HG03108 (cell line): ENCODE data around the gene MBP.
A peak's percentile ranks its signal among the peaks of the same experiment; 100 is the strongest.
"Not testable (repeated sequence)": the region's sequence is repeated elsewhere in the genome, so short reads cannot be mapped to it uniquely, and the experiment has no call there.

Experiments used
- ATAC-seq: cut with Tn5 transposase; IDR thresholded peaks from one replicate; pipeline ENCODE4 v1.9.1; 2021; ENCODE audit warnings: moderate library complexity; ENCODE audit not compliant: unreplicated experiment

The MBP gene

GRCh38 chr18:76994086-76994654 is 138.4 kb downstream of the MBP start:
- ATAC-seq = no peak

DNA sequence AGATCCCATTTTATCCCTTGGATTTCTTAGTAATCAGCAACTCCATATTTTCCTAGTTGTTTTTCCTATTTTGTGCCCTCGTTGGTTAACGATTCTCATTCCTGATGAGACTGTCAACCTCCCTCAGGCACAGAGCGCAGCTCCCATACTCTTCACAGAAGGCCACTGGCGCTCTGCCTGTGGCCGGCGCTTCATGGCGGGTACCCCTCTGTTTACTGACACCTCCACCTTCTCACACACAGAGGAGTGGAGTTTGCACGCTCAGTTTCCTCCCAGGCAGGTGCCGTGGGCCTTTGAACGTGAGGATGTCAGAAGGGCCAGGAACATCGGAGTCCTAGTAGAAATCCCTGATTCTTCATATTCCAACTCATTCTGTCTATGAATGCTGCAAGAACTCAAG is 139.0 kb downstream of the MBP start:
- ATAC-seq = no peak

GRCh38 chr18:76993085-76993382 is 139.5 kb downstream of the MBP start:
- ATAC-seq = no peak

DNA sequence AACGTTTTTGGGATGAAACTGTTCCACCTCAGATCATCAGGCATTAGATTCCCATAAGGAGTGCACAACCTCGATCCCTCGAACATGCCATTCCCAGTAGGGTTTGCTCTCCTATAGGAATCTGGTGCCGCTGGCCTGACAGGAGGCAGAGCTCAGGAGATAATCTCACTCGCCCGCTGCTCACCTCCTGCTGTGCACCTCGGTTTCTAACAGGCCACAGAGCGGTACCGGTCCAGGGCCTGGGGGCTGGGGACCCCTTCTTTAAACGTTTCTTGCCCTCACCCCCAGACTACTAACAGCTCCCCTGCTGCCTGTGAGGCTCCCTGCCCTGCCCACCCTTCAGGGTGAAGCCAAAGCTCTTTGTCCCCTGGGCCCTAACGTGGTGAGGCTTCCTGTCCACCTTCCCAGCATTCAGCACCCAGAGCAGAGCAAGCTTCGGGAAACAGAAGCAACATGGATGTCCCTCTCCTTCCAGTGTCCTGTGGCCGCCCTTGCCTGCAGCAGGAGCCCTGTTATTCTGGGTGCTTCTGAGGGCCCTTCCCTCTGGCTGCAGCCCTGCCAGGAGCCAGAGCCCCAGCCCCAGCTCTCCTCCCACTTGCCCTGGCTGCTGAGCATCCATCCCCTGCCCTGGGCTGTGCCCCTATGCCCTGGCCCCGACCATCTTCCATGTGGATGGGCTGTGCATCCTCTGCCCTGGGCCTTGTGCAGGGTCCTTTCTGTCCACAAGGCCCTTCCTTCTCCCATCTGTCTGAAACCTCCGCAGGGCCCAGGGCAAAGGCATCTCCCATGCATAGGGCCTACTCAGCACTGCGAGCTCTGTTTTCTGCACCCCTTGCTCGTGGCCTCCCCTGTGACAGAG is 140.1 kb downstream of the MBP start:
- ATAC-seq = no peak

DNA sequence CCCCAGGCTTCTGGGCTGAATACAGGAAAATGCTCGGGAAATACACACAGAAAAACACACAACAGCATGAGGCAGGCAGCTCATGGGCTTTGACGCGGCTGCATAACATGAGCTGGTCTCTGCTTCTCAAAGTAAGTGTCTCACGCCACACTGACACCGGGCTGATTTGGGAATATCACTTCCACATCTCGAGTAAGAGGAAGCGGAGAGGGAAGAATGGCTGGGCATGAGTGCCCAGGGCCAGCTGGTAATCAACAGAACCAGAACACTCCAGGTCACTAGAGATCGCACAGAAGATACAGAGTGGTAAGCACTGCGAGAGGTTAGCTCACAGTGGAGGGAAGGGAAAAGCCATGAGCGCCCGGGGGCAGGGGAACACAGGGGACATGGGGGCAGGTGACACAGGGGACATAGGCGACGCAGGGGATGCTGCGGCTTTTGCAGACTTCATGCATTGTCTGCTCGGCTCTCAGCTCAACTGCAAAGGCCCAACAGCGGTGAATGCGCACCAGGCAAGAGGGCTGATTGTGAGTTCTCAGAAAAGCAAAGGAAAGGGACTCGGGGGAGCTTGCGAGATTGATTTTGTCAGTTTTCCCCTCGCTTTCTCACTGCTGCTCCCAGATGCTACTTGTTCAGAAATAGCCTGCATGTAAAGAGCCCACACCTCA is 141.4 kb downstream of the MBP start:
- no peak for ATAC-seq

- ATAC-seq = not testable (repeated sequence)
These were observed 142.1 kb downstream of the MBP start for GRCh38 chr18:76990343-76991020.

DNA sequence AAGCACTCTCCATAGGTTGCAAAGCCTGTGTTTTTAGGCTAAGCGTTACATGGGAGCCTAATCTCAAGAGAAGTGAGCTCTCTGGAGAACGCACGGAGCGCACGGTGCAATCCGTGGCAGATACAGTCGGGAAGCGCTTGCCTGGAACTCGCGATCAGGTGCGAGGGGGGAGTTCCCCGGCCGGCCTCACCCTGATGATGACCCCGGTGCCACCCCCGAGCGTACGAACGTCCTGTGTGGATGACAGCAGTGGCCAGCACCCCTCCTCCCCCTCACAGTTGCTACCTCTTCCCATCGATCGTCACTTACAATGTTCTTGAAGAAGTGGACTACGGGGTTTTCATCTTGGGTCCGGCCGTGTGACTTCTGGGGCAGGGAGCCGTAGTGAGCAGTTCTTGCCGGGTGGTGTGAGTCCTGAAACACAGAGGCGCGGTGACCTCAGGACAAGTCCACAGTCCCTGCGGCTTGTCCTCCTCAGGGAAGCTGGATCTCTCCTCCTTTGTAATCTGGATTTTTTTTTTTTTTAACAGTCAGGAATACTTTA is 142.9 kb downstream of the MBP start:
- no peak for ATAC-seq

DNA sequence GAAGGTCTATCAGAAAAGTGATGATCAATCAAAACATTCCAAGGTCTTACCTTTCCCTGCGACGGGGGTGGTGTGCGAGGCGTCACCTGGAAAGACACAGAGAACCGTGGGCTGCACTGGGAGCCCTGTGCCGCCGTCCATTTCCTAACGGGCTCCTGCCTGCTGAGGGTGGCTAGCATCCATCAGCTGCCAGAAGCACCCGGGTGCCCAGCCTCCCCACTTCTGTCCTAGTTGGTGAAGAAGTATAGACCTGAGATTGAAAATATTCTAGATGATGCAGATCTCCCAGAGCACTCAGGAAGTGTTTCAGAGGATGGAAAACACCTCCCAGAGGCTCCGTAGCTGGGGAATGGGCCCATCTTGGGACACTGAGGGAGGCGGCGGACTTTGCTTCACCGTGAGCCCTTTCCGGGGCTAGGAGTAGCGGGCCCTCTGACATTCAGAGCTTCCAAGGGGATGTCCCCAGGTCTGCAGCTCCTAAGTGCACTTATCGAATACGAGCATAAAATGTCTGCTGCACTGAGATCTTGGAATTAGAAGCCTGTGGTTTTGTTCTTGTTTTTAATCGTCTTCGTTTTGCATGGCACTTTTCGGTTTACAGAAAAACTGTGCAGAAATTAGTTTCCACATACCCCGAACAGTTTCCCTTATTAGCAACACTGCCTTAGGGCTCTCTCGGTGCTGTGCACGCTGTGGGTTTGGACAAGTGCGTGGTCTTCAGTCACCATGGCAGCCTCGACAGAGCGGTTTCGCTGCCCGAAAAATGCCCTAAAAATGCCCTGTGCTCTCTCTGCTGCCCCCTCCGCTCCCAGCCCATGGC is 143.5 kb downstream of the MBP start:
- ATAC-seq = no peak

DNA sequence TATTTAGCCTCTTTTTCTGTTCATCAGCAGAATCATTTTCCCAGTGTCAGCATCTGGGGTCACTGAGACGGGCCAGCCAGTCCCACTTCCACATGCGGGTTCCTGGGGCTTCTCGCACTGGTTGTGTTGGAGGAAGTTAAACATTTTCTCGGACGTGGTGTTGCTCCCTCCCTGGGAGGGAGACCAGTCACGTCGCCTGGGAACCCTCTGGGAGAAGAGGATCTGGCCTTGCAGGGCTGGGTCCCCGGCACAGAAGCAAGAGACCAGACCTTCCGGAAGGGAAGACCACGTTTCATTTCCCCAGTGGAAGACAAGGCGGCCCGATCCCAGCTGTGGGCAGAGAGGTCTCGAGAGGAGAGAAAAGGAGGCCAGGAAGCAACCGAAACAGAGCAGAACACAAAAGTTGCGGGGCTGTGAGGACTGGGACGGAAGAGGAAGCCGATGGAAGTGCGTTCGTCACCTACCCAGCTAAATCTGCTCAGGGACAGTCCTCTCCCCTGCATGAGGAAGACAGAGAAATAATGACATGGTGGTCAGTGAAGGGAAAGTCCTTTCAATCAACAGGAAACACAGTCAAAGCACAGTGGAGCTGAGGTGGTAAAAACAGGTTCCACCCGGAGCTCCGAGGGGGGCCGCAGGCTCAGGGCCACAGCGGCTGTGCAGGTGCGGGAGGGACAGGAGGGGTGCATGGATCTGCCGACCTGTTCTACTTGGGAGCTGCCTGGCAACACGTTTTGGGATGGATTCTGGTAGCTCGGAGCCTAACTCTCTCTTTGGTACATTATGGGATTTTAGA is 144.4 kb downstream of the MBP start:
- ATAC-seq = no peak

DNA sequence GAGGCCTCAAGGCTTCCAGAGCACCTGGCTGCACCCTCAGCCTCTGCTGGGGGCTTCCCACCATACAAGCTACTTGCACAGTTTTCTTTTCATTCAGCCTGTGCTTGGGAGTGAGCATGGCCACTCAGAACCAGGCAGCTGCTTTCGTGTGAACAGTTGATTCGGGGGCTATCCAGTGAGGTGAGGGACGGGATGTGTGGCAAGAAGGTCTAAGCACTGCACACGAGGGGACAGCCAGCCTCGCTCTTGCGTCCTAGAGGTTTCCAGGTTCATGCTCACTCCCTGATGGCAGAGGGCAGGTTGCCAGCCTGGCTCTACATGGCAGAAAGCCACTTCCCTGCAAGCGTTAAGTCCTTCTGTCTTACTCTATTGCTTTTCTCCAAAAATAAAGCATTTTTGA is 146.2 kb downstream of the MBP start:
- ATAC-seq = no peak

- no peak for ATAC-seq
These were observed 146.7 kb downstream of the MBP start for GRCh38 chr18:76985951-76986236.

DNA sequence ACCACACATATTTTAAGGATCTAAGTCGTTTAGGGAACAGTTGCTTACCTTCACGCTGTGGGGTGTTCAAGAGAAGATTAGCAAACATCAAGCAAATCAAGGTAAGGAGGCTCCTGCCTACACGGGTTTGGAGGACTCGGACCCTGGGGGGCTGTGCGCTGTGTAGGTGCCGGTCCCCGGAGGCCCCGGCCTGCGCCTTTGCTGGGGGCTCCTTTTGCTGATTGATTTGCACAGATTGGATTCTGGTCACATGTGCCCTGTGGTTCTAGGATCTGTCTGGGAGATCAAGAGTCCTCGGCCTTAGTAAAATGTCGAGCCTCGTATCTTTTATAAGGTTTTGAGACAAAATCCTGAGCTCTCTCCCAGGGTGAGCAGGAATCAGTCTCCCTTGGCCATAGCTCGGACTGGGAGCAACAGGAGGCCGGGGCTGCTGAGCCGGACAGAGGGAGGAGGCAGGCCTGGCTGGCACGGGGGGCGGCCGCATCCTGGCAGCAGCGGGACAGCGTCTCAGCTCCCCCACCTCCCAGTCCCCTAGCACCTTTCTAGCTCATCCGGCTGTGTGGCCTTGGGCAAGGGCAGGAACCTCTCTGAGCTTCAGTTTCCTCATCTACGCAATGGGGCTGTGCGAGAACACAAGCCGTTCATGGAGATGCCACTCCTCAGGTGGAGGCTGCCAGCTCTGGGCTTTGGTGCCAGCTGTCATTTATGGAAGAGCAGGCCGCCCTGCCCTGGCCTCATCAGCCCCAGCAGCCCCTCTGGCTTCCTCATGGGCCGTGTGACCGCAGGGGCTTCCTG is 147.2 kb downstream of the MBP start:
- ATAC-seq = no peak

GRCh38 chr18:76984193-76985155 is 148.1 kb downstream of the MBP start:
- no peak for ATAC-seq

- ATAC-seq = no peak
These were observed 149.0 kb downstream of the MBP start for GRCh38 chr18:76983613-76984051.

GRCh38 chr18:76982841-76983583 is 149.6 kb downstream of the MBP start:
- peak; percentile 60 for ATAC-seq

DNA sequence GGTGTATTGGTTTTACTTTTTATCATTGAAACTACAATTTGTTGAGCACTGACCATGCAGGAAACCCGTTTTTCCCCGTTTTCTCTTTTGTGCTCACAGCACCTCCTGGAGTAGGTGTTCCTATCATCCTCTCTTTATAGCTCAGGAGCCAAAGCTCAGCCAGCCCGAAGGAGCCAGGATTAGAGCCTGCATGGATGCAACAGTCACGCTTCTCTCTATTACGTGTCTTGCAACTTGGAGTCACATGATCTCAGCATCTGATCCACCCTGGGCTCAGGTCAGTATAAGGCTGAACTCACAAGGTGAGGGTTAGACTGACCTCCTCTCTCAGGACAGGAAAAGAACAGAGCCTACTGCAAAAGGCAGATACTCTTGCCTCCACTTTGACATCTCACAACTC is 150.5 kb downstream of the MBP start:
- no peak for ATAC-seq

GRCh38 chr18:76981396-76981968 is 151.1 kb downstream of the MBP start:
- peak; percentile 38 for ATAC-seq
